ENCODE measurements around the gene CREB3L1. TPM values are rescaled to one million over a fixed set of nuclear protein-coding genes. Genes with fewer than 3 reads are reported as not detected.

The CREB3L1 gene
- total and polyA plus RNA-seq, 2 experiments from 2014 or later, result 8.5 to 10.4 TPM

GRCh38 chr11:46353698-46354097 lies 76.2 kb downstream of the CREB3L1 start:
- Histone ChIP-seq H3K9me2 (ENCODE audit: insufficient read depth) (no peaks in the 10 kb centered on the region), H3K36me3 (ENCODE audit: insufficient read depth) (no peaks in the 10 kb centered on the region; the same call in 1 of the 2 replicates), H3K4me3 (no peak overlapping the region), H3K27me3 (ENCODE audit: insufficient read depth) (no peaks in the 10 kb centered on the region), H3K4me1 (ENCODE audit: insufficient read depth) (peaks cover 49% of the 10 kb centered on the region), H3F3A (replicated peaks; ENCODE audit: low read depth) (peaks cover 6% of the 10 kb centered on the region; the same call in 1 of the 2 replicates), H3K27ac (ENCODE audit: low read depth) (no peak overlapping the region), H3K79me2 (replicated peaks; ENCODE audit: insufficient read depth) (peaks cover 89% of the 10 kb centered on the region), H4K20me1 (replicated peaks; ENCODE audit: insufficient read depth) (peaks cover 36% of the 10 kb centered on the region), H3K4me2 (0 out of 2 replicates have a peak overlapping the region, but pooled peaks have one; percentile 20), H2AFZ (no peak overlapping the region)
- Mint-ChIP-seq H3K4me1 (peaks cover 67% of the 10 kb centered on the region), H3K4me3 (no peak overlapping the region), H3K27me3 (ENCODE audit: insufficient read depth, low read depth, poor library complexity) (peaks cover 8% of the 10 kb centered on the region), H3K9me3 (no peaks in the 10 kb centered on the region), H3K27ac (no peak overlapping the region), H3K36me3 (ENCODE audit: low read depth) (peaks cover 3% of the 10 kb centered on the region; the same call in 2 of the 3 replicates)
- no peak for DNase-seq (ENCODE audit: low spot score)
- ATAC-seq, result peak; percentile 10
- TF ChIP-seq POLR2AphosphoS5 (IDR thresholded peaks at IDR 0.05; ENCODE audit: low read depth) (no peak), CTCF (conservative IDR thresholded peaks at IDR 0.05; ENCODE audit: low read depth in 2 of 2) (no peak), ETS1 (IDR thresholded peaks at IDR 0.05) (no peak), JUNB (IDR thresholded peaks at IDR 0.05; ENCODE audit: unreplicated experiment) (no peak), EZH2phosphoT487 (IDR thresholded peaks at IDR 0.05; ENCODE audit: unreplicated experiment) (no peak), REST (IDR thresholded peaks at IDR 0.05; ENCODE audit: unreplicated experiment) (no peak), ZNF114 (CRISPR knock-in tag; IDR thresholded peaks at IDR 0.05) (no peak), STAT1 (IDR thresholded peaks at IDR 0.05; ENCODE audit: unreplicated experiment) (no peak), ZNF331 (CRISPR knock-in tag; IDR thresholded peaks at IDR 0.05; ENCODE audit: low read depth) (no peak), NANOG (IDR thresholded peaks at IDR 0.05; ENCODE audit: borderline replicate concordance) (no peak), EZH2 (IDR thresholded peaks at IDR 0.05; ENCODE audit: low read depth, unreplicated experiment) (no peak), ZNF462 (CRISPR knock-in tag; IDR thresholded peaks at IDR 0.05) (no peak), CREB1 (CRISPR knock-in tag; IDR thresholded peaks at IDR 0.05; ENCODE audit: low read depth) (no peak)

All from GM23338 (cell line).